DND-41 (cell line): Measurements from ENCODE around the gene OR6C1.

ENCODE experiments used
- ATAC-seq: fragments of 200-7000 bp; cut with Tn5 transposase; 3 replicates; pipeline ENCODE4 v1.9.1; 2021; ENCODE audit warnings: low read depth; ENCODE audit not compliant: insufficient read depth
- DNase-seq: peaks from one replicate; pipeline ENCODE4 v3.0.0-alpha.2; 2020
- H2AFZ ChIP-seq: 2 replicates; pipeline ENCODE4 v1.6.0; 2012; ENCODE audit warnings: low read depth, low read length
- H3K27ac ChIP-seq: 2 replicates; pipeline ENCODE4 v1.5.1; 2012; ENCODE audit warnings: low read length, inconsistent platforms
- H3K27me3 ChIP-seq: fragments of 200-600 bp; sonication (generic); 2 replicates; pipeline ENCODE4 v1.6.0; 2012; ENCODE audit warnings: low read length, mild to moderate bottlenecking, inconsistent platforms; ENCODE audit not compliant: insufficient read depth, poor library complexity
- H3K36me3 ChIP-seq: 2 replicates; pipeline ENCODE4 v1.5.1; 2012; ENCODE audit warnings: low read length, inconsistent platforms; ENCODE audit not compliant: insufficient read depth
- H3K4me1 ChIP-seq: 2 replicates; pipeline ENCODE4 v1.5.1; 2012; ENCODE audit warnings: mild to moderate bottlenecking, low read length; ENCODE audit not compliant: insufficient read depth
- H3K4me2 ChIP-seq: 2 replicates; pipeline ENCODE4 v1.6.0; 2012; ENCODE audit warnings: mild to moderate bottlenecking, moderate library complexity, low read length, inconsistent platforms; ENCODE audit not compliant: insufficient read depth
- H3K4me3 ChIP-seq, 2 experiments: fragments of 200-600 bp in 1 of 2; shearing (Covaris generic) in 1 of 2; 2 replicates each; pipeline ENCODE4 v1.5.1; 2012 to 2016; ENCODE audit warnings: inconsistent platforms in 2 of 2, low read length in 2 of 2, mild to moderate bottlenecking in 2 of 2, low read depth in 1 of 2, moderate library complexity in 1 of 2
- H3K79me2 ChIP-seq: 2 replicates; pipeline ENCODE4 v1.6.0; 2012; ENCODE audit warnings: low read length, inconsistent platforms; ENCODE audit not compliant: insufficient read depth
- H3K9ac ChIP-seq: 2 replicates; pipeline ENCODE4 v1.6.0; 2012; ENCODE audit warnings: low read depth, mild to moderate bottlenecking, inconsistent platforms, low read length, moderate library complexity
- H3K9me3 ChIP-seq: 2 replicates; pipeline ENCODE4 v1.5.1; 2012; ENCODE audit warnings: low read length, moderate library complexity, mild to moderate bottlenecking, inconsistent platforms; ENCODE audit not compliant: insufficient read depth, severe bottlenecking
- H4K20me1 ChIP-seq: 2 replicates; pipeline ENCODE4 v1.6.0; 2012; ENCODE audit warnings: low read length; ENCODE audit not compliant: insufficient read depth
- CTCF ChIP-seq: IDR thresholded peaks from 2 replicates; pipeline ENCODE4 v1.5.1; 2012; ENCODE audit warnings: borderline replicate concordance, low read length, moderate library complexity, mild to moderate bottlenecking; ENCODE audit not compliant: poor library complexity, severe bottlenecking; ENCODE audit errors: extremely low read depth
- EZH2 ChIP-seq: IDR thresholded peaks from 3 replicates; pipeline ENCODE4 v1.6.1; 2012; ENCODE audit warnings: borderline replicate concordance, low read depth, mild to moderate bottlenecking, moderate library complexity, low read length, inconsistent platforms; ENCODE audit not compliant: severe bottlenecking

OR6C1 gene

GRCh38 chr12:55314043-55314442 lies at the start of gene OR6C1:
TSS of gene OR6C1 (plus strand) at chr12:55314343. CDS start at chr12:55320600, 6,257 bp downstream.
- H3K4me3 ChIP-seq: no peak within 1 kb of the TSS
- no peaks in the 10 kb centered on the region for H3K79me2 ChIP-seq
- H4K20me1 ChIP-seq: no peaks in the 10 kb centered on the region
- H3K36me3 ChIP-seq: no peaks in the 10 kb centered on the region
- TF ChIP-seq EZH2 (no peak), CTCF (no peak)
- H3K27me3 ChIP-seq: no peaks in the 10 kb centered on the region
- no peak within 1 kb of the TSS for H3K4me2 ChIP-seq
- H3K27ac ChIP-seq: no peak within 1 kb of the TSS
- no peak within 1 kb of the TSS for H2AFZ ChIP-seq
- no peaks in the 10 kb centered on the region for H3K4me1 ChIP-seq
- ATAC-seq: no peak
- H3K9me3 ChIP-seq: no peaks in the 10 kb centered on the region
- DNase-seq: no peak
- H3K9ac ChIP-seq: no peak within 1 kb of the TSS

- no peak overlapping the region for H3K4me2 ChIP-seq
- H3K9ac ChIP-seq: no peak overlapping the region
- H3K4me3 ChIP-seq: no peak overlapping the region
- DNase-seq: no peak
- no peaks in the 10 kb centered on the region for H3K27me3 ChIP-seq
- no peaks in the 10 kb centered on the region for H4K20me1 ChIP-seq
- ATAC-seq: no peak
- H3K9me3 ChIP-seq: no peaks in the 10 kb centered on the region
- H3K36me3 ChIP-seq: no peaks in the 10 kb centered on the region
- no peaks in the 10 kb centered on the region for H3K4me1 ChIP-seq
- H2AFZ ChIP-seq: no peak overlapping the region
- no peak overlapping the region for H3K27ac ChIP-seq
- TF ChIP-seq CTCF (no peak), EZH2 (no peak)
- no peaks in the 10 kb centered on the region for H3K79me2 ChIP-seq
These were observed 33.2 kb upstream of the OR6C1 start for GRCh38 chr12:55280991-55281390.

GRCh38 chr12:55289999-55290398 lies 24.1 kb upstream of the OR6C1 start:
- peaks cover 3% of the 10 kb centered on the region for H3K27me3 ChIP-seq
- no peaks in the 10 kb centered on the region for H4K20me1 ChIP-seq
- no peaks in the 10 kb centered on the region for H3K9me3 ChIP-seq
- no peak overlapping the region for H3K4me3 ChIP-seq
- H3K4me1 ChIP-seq: no peaks in the 10 kb centered on the region
- no peak overlapping the region for H2AFZ ChIP-seq
- H3K36me3 ChIP-seq: no peaks in the 10 kb centered on the region
- no peak for TF ChIP-seq CTCF
- no peak for TF ChIP-seq EZH2
- no peak overlapping the region for H3K27ac ChIP-seq
- no peak for ATAC-seq
- H3K79me2 ChIP-seq: no peaks in the 10 kb centered on the region
- H3K9ac ChIP-seq: no peak overlapping the region
- H3K4me2 ChIP-seq: no peak overlapping the region
- no peak for DNase-seq

GRCh38 chr12:55296469-55296868 lies 17.7 kb upstream of the OR6C1 start, which contains the start of gene OR6C6:
TSS of gene OR6C6 (minus strand) at chr12:55296569. CDS start at chr12:55295232, 1,337 bp downstream.
- Histone ChIP-seq H3K36me3 (no peaks in the 10 kb centered on the region), H3K4me2 (no peak within 1 kb of the TSS), H3K79me2 (no peaks in the 10 kb centered on the region), H2AFZ (no peak within 1 kb of the TSS), H3K4me1 (no peaks in the 10 kb centered on the region), H4K20me1 (no peaks in the 10 kb centered on the region), H3K27me3 (peaks cover 3% of the 10 kb centered on the region), H3K9ac (no peak within 1 kb of the TSS), H3K4me3 (no peak within 1 kb of the TSS), H3K27ac (no peak within 1 kb of the TSS), H3K9me3 (no peaks in the 10 kb centered on the region)
- no peak for TF ChIP-seq CTCF
- no peak for TF ChIP-seq EZH2
- ATAC-seq: no peak
- DNase-seq: no peak
